ENCODE data around the gene CASR. TPM values are rescaled to one million over a fixed set of nuclear protein-coding genes. Genes with fewer than 3 reads are reported as not detected.
"Not testable (repeated sequence)": the region's sequence is repeated elsewhere in the genome, so short reads cannot be mapped to it uniquely, and the experiment has no call there.

Gene CASR, protein sequence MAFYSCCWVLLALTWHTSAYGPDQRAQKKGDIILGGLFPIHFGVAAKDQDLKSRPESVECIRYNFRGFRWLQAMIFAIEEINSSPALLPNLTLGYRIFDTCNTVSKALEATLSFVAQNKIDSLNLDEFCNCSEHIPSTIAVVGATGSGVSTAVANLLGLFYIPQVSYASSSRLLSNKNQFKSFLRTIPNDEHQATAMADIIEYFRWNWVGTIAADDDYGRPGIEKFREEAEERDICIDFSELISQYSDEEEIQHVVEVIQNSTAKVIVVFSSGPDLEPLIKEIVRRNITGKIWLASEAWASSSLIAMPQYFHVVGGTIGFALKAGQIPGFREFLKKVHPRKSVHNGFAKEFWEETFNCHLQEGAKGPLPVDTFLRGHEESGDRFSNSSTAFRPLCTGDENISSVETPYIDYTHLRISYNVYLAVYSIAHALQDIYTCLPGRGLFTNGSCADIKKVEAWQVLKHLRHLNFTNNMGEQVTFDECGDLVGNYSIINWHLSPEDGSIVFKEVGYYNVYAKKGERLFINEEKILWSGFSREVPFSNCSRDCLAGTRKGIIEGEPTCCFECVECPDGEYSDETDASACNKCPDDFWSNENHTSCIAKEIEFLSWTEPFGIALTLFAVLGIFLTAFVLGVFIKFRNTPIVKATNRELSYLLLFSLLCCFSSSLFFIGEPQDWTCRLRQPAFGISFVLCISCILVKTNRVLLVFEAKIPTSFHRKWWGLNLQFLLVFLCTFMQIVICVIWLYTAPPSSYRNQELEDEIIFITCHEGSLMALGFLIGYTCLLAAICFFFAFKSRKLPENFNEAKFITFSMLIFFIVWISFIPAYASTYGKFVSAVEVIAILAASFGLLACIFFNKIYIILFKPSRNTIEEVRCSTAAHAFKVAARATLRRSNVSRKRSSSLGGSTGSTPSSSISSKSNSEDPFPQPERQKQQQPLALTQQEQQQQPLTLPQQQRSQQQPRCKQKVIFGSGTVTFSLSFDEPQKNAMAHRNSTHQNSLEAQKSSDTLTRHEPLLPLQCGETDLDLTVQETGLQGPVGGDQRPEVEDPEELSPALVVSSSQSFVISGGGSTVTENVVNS
- not detected in 2 replicates for total RNA-seq

DNA sequence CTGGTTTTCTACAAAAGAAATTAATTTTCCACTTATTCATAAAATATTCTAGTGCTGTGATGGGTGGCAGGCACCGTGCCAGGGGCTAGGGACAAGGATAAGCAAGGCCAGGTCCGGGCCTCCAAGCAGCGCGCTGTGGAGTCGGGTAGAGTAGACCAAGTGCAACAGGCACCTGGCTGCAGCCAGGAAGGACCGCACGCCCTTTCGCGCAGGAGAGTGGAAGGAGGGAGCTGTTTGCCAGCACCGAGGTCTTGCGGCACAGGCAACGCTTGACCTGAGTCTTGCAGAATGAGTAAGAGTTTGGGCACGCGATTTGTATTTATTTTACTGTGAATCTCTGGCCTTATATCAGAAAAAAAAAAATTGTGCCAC is at the start of gene CASR:
Gene CASR, plus strand, starts transcription at position 148 of the 372 bp plus-strand sequence. CDS start 70,522 bp downstream, outside the sequence.
- no peak for DNase-seq (ENCODE audit: extremely low read depth, low read depth, low spot score)

DNA sequence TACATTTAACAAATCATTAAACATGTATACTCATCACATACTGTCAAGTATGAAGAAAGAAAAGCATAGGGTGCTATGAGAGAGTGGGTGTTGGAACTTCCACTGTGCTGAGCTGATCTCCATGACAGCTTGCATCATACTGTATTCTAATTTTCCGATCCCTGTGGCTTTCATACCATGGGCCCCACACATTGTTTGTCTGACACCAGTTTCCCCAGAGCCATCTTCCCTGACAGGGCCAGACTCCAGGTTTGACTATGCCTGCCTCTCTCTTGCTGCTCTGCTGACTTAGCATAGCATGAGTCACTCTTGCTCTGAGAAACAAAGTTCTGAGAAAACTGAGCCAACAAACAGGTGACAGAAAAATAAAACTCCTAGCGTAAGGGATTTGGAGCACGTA is 37.0 kb upstream of the CASR start:
- no peak for DNase-seq (ENCODE audit: extremely low read depth, low read depth, low spot score)

DNA sequence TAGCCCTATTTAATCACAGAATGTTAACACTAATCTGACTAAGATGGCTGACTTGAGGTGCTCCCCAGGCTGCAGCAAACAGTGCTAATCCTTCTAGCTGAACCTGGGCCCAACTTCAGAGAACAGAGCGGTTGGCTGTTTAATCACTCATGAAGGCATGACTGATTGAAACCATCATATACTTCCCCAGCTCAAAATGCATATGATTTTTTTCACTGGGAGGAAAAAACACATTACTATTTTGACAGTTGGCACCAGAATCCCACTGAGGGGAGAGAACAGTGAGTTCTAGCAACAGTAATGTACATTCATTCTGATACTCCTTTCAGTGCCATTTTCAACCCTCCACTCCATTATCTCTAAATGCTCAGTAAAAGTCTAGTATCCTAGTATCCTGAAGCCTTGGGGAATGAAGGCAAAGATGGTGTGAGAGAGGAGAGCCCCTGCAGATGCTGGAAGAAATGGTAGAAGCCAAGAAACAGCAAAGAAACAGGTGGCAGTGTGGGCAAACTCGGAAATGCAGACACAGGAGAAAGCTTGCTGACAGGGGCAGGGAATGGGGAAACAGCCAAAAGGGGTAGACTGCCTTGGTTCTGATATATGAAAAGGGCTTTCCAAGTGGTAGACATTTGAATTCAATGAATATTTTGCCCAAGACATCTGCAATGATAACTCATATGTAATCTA is 34.4 kb upstream of the CASR start:
- DNase-seq (ENCODE audit: extremely low read depth, low read depth, low spot score) = no peak

DNA sequence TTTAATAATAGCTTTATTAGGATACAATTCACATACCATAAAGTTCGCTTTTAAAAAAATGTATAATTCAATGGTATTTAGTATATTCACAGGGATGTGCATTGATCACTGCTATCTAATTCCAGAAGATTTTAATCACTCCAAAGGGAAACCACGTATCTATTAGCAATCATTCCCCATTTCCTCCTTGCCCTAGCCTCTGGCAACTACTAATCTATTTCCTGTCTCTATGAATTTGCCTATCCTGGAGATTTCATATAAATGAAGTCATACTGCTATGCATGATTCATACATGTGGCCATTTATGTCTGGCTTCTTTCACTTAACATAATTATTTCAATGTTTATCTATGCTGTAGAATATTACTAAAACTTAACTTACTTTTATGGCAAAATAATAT is 32.0 kb upstream of the CASR start:
- no peak for DNase-seq (ENCODE audit: extremely low read depth, low read depth, low spot score)

DNA sequence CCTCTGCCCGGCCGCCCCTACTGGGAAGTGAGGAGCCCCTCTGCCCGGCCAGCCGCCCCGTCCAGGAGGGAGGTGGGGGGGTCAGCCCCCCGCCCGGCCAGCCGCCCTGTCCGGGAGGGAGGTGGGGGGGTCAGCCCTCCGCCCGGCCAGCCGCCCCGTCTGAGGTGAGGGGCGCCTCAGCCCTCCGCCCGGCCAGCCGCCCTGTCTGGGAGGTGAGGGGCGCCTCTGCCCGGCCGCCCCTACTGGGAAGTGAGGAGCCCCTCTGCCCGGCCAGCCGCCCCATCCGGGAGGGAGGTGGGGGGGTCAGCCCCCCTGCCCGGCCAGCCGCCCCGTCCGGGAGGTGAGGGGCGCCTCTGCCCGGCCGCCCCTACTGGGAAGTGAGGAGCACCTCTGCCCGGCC is 18.5 kb upstream of the CASR start:
- not testable (repeated sequence) for DNase-seq (ENCODE audit: extremely low read depth, low read depth, low spot score)

DNA sequence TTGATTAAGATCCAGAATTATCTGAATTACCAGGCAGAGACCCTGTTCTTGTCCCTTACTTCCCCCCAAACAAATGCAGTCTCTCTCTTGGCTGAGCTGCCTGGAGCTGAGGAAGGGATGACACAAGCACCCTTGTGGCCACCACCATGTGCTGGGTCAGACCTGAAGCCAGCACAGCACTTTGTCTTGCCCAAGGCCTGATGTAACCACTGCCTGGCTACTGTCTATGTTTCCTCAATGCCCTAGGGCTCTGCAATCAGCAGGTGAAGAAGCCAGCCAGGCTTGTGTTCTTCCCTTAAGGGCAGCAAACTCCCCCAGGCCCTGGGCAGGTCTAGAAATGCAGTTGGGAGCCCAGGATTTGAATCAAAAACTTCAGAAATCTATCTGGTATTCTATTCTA is 15.8 kb upstream of the CASR start:
- DNase-seq (ENCODE audit: extremely low read depth, low read depth, low spot score) = no peak

DNA sequence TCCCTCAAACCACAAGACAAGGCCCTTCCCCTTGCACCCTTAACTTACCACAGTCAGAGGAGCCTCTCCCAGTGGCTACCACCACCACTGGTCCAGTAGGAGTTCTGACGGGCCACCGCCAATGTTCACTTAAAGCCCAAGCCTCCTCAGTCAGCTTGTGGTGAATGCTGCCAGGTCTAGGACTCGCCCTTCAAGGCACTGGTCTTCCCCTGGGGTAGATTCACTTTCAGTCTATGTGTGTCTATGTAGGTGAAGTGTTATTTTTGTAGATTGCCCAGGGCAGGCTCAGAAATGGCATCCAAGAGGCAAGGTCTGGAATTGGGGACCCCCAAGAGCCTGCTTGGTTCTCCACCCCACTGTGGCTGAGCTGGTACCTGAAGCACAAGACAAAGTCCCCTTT is 15.4 kb upstream of the CASR start:
- no peak for DNase-seq (ENCODE audit: extremely low read depth, low read depth, low spot score)

DNA sequence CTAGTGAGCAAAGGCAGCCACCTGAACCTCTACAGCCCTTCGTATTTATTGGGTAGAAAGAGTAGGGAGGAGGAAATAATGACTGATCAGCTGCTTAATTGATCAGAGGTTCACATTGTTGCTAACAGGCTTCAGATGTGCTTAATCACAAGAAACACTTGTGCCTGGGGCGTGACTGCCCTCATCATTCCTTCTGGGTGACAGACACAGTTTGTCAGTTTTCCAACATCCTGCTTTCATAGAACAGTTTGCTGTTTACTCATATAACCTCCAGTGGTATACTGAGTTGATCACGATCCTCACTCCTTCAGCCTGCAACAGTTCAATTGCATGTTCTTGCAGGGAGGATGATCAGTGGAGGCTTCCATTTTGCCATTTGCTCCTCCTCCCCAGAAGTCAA is 13.6 kb upstream of the CASR start:
- no peak for DNase-seq (ENCODE audit: extremely low read depth, low read depth, low spot score)

DNA sequence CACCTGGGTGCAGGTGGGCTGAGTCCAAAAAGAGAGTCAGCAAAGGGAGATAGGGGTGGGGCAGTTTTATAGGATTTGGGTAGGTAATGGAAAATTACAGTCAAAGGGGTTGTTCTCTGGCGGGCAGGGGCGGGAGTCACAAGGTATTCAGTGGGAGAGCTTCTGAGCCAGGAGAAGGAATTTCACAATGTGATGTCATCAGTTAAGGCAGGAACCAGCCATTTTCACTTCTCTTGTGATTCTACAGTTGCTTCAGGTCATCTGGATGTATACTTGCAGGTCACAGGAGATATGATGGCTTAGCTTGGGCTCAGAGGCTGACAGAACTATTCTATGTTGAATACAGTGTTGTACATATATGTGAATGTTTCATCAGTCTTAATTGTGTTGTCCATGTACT is 12.1 kb upstream of the CASR start:
- DNase-seq (ENCODE audit: extremely low read depth, low read depth, low spot score) = not testable (repeated sequence)

DNA sequence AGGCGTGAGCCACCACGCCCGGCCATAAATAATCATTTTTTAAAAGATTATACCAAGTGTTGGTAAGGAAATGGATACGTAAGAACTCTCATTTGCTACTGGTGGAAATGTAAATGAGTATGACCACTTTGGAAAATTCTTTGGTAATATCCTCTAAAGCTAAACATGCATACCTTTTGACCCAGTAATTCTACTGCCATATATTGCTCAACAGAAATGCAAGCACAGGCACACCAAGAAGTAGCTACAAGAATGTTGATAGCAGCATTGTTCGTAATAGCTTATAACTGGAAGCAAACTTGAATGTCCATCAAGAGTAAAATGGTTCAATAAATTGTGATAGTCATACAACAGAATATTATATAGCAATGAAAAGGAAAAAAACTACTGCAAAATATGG is 4.8 kb upstream of the CASR start:
- no peak for DNase-seq (ENCODE audit: extremely low read depth, low read depth, low spot score)

DNA sequence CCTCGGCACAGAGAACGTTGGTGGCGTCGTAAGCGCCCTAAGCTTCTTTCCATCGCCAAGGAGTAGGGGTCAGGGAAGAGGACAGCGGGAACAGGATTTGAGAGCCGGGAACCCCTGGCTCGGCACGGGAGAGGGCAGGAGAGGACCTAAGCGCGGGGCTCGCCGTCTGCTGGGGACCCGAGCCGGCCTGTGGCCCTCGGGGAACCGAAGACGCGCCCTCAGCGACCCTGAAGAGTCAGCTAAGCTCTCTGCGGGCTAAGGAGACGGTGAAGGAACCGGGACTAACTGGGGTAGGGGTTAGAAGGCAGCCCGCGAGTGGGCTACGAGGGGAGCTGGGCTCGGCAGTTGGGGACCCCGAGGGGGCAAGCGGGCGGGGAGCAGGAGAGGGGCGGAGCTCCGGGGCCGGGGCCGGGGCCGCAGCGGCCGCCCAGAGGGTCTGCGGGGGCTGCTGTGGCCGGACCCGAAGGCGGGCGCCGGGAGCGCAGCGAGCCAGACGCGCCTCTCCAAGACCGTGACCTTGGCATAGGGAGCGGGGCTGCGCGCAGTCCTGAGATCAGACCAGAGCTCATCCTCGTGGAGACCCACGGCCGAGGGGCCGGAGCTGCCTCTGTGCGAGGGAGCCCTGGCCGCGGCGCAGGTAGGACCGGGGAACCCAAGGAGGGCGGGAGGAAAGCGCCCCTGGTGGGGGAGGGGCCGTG is 574 bp downstream of the CASR start:
- no peak for DNase-seq (ENCODE audit: extremely low read depth, low read depth, low spot score)

DNA sequence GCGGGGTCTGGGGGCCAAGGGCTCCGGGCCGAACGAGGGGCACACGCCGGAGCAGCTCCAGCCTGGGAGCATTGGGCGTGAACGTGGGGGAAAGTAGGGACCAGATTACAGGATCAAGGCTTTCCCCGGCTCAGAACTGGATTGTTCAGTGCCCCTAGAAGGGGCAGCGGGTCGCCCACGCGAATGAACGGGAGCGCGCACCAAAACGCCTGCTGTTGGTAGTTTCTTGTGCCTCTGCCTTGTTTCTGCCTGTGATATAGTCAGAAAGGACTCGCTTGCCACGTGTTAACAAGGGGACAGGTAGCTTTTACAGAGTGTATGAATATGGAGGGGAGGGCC is 1.1 kb downstream of the CASR start:
- no peak for DNase-seq (ENCODE audit: extremely low read depth, low read depth, low spot score)

DNA sequence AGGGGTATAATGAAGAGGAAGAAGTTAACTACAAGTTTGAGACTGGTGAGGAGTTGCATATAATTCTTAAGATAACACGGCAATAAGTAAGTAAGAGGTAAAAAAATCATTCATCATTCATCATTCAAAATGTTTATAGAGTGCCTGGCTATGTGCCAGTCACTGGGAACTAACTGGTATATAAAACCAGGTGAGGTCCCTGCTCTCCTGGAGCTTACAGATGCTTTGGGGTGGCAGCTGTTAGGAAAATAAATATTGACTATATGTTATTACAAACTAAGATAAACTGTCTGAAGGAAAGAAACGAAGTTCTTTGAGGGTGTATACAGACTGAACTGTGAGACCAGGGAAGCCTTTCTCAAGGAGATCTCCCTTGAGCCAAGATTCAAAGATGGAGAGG is 2.9 kb downstream of the CASR start:
- DNase-seq (ENCODE audit: extremely low read depth, low read depth, low spot score) = no peak

DNA sequence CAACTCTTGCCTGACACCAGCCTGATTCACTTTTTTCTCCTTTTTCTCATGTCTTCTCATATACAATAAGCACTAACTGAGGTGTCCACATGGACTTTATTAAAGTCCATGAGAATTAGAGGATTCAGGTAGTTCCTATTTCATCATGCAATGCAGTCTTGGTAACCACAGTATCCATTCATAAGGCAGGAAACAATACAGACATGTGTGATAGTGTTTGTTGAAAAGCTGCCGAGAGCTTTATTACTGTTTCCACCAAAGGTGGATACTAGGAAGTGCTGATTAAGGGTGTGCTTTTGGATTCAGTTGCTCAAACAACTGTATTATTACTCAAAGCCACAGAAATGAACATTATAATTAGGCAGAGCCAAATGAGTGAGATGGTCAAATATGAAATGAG is 5.3 kb downstream of the CASR start:
- DNase-seq (ENCODE audit: extremely low read depth, low read depth, low spot score) = no peak

DNA sequence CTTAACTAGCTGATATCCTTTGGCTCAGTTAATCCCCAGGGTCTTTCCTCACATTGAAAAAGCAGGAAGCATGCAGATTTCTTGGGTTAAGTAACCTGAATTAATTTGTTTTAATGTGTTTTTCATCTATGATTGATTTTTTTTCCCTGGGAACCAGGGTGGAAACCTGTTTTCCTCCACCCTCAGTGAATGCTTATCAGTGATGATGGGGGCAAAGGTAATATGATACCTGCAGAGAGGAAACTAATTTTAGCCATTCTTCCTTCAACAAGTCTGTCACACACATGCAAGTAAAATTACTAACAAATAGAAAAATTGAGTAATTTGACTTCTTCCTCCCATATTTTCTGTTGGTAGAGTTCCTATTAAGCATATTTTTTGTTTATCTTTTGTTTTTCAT is 5.9 kb downstream of the CASR start:
- DNase-seq (ENCODE audit: extremely low read depth, low read depth, low spot score) = no peak

DNA sequence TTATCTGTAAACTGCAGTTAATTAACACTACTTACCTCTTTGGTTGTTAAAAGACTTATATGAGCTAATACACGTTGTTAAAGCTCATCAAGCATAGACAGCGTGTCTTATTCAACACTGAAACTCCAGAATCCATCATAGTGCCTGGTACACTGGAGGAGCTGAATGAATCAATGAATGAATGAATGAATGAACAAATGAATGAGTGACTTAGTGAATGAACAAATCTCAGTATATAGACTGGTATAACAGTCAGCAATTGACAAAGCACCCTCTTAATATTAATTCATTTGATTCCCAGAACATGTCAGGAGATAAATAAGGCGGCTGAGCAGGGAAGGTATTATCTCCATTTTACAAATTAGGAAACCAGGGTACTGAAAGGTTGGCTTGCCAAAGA is 7.1 kb downstream of the CASR start:
- no peak for DNase-seq (ENCODE audit: extremely low read depth, low read depth, low spot score)

DNA sequence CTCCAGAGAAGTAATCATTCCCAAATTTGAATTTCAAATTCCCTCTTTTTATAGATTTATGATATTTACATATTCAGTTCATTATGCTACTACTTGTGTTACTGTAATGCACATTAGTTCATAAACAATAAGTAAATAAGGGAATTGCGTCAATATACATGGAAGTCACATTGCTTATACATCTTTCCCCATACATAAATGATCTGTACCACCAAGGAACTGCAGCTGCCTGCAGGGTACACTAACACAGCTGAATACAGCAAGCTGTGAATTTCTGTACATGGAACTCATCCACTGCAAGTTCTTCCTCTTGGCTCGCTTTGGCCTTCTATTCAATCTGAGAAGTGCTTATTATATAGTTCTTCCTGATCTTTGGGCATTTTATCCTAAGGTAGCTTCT is 15.5 kb downstream of the CASR start:
- DNase-seq (ENCODE audit: extremely low read depth, low read depth, low spot score) = no peak

DNA sequence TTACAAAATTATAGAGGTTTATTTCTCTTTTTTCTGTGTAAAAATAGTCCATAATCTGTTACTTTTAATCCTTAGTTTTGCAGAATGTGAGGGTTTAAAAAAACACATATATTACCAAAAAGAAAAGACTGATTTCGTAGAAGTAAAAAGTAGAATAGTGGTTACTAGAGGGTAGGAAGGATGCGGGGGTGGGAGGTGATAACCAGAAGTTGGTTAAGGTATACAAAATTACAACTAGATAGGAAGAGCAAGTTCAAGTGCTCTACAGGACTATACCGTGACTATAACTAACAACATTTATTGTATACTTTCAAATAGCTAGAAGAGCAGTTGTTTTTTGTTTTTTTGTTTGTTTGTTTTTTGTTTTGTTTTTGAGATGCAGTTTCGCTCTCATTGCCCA is 16.1 kb downstream of the CASR start:
- DNase-seq (ENCODE audit: extremely low read depth, low read depth, low spot score) = no peak

DNA sequence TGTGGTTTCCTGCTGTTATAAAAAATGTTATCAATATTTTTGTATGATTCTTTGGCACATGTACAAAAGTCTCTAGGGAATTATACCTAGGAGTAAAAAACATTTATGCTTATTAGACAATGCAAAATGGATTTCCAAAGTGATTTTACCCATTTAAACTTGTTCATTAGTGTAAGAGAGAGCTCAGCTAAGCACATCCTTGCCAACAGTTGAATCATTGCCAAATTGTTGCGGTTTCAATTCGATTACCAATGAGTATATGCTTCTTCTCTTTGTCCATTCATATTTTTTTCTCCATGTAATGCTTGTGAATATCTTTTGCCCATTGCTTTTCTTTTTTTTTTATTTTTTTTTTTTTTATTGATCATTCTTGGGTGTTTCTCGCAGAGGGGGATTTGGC is 17.2 kb downstream of the CASR start:
- no peak for DNase-seq (ENCODE audit: extremely low read depth, low read depth, low spot score)

DNA sequence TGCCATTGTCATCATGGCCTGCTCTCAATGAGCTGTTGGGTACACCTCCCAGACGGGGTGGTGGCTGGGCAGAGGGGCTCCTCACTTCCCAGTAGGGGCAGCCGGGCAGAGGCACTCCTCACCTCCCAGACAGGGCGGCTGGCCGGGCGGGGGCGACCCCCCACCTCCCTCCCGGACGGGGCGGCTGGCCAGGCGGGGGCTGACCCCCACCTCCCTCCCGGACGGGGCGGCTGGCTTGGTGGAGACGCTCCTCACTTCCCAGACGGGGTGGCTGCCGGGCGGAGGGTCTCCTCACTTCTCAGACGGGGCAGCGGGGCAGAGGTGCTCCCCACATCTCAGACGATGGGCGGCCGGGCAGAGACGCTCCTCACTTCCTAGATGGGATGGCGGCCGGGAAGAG is 18.0 kb downstream of the CASR start:
- DNase-seq (ENCODE audit: extremely low read depth, low read depth, low spot score) = not testable (repeated sequence)

DNA sequence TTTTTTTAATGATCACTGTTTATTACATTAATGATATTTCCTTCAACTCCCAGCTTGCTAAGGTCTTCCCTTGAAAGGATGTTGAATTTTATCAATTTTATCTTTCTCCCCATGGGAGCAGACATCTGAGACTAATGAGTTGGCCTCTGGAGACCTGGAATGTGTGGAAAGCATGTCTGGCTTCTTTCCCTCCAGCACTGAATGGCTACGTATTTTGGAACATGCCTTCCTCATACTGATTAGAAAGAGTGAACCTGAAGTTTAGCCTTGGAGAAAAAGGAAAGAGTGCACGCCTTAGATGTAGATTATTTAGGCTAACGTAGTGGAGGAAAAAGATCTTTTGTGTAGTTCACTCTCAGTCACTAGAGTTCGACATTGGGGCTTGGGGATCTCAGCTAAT is 25.1 kb downstream of the CASR start:
- DNase-seq (ENCODE audit: extremely low read depth, low read depth, low spot score) = no peak

Data from glomerular endothelial cell (primary cell).